ENCODE data around the gene SRP72.
A peak's percentile ranks its signal among the peaks of the same experiment; 100 is the strongest.

Gene SRP72

GRCh38 chr4:56513517-56513916 lies 46.1 kb downstream of the SRP72 start:
- H3K9ac ChIP-seq (ENCODE audit: low read depth, low read length): no peak overlapping the region
- no peaks in the 10 kb centered on the region for H3K27me3 ChIP-seq (ENCODE audit: insufficient read depth, low read length)
- H3K4me3 ChIP-seq (ENCODE audit: low read length): no peak overlapping the region
- no peaks in the 10 kb centered on the region for H3K9me3 ChIP-seq (ENCODE audit: insufficient read depth, low read depth, low read length)
- H3K27ac ChIP-seq (ENCODE audit: low read depth, low read length): no peak overlapping the region
- H3K36me3 ChIP-seq (ENCODE audit: insufficient read depth, low read length): no peaks in the 10 kb centered on the region
- no peaks in the 10 kb centered on the region for H3K4me1 ChIP-seq (ENCODE audit: insufficient read depth, low read length)
- 80% methylated on average over 2 of the region's 2 CpGs for WGBS

- Histone ChIP-seq H3K9me3 (ENCODE audit: insufficient read depth, low read depth, low read length) (no peaks in the 10 kb centered on the region), H3K4me3 (ENCODE audit: low read length) (peak overlapping the region; percentile 83), H3K9ac (ENCODE audit: low read depth, low read length) (peak overlapping the region; percentile 79), H3K4me1 (ENCODE audit: insufficient read depth, low read length) (no peaks in the 10 kb centered on the region), H3K36me3 (ENCODE audit: insufficient read depth, low read length) (no peaks in the 10 kb centered on the region), H3K27me3 (ENCODE audit: insufficient read depth, low read length) (peaks cover 55% of the 10 kb centered on the region), H3K27ac (ENCODE audit: low read depth, low read length) (no peak overlapping the region)
- 6% methylated on average over 68 of the region's 68 CpGs for WGBS
These were observed 63.1 kb downstream of the SRP72 start for GRCh38 chr4:56530269-56531148.

GRCh38 chr4:56531149-56531770 lies 63.8 kb downstream of the SRP72 start:
- H3K27ac ChIP-seq (ENCODE audit: low read depth, low read length): no peak overlapping the region
- 39% methylated on average over 11 of the region's 11 CpGs for whole genome bisulfite sequencing
- H3K4me1 ChIP-seq (ENCODE audit: insufficient read depth, low read length): no peaks in the 10 kb centered on the region
- H3K9me3 ChIP-seq (ENCODE audit: insufficient read depth, low read depth, low read length): no peaks in the 10 kb centered on the region
- no peaks in the 10 kb centered on the region for H3K36me3 ChIP-seq (ENCODE audit: insufficient read depth, low read length)
- H3K9ac ChIP-seq (ENCODE audit: low read depth, low read length): peak overlapping the region; percentile 79
- peak overlapping the region; percentile 83 for H3K4me3 ChIP-seq (ENCODE audit: low read length)
- peaks cover 55% of the 10 kb centered on the region for H3K27me3 ChIP-seq (ENCODE audit: insufficient read depth, low read length)

GRCh38 chr4:56531823-56532222 lies 64.4 kb downstream of the SRP72 start:
- no peak overlapping the region for H3K4me3 ChIP-seq (ENCODE audit: low read length)
- no peaks in the 10 kb centered on the region for H3K9me3 ChIP-seq (ENCODE audit: insufficient read depth, low read depth, low read length)
- no peak overlapping the region for H3K27ac ChIP-seq (ENCODE audit: low read depth, low read length)
- H3K4me1 ChIP-seq (ENCODE audit: insufficient read depth, low read length): no peaks in the 10 kb centered on the region
- H3K36me3 ChIP-seq (ENCODE audit: insufficient read depth, low read length): no peaks in the 10 kb centered on the region
- WGBS: 90% methylated on average over 4 of the region's 4 CpGs
- peaks cover 55% of the 10 kb centered on the region for H3K27me3 ChIP-seq (ENCODE audit: insufficient read depth, low read length)
- no peak overlapping the region for H3K9ac ChIP-seq (ENCODE audit: low read depth, low read length)

- 92% methylated on average over 2 of the region's 2 CpGs for WGBS
- Histone ChIP-seq H3K9me3 (ENCODE audit: insufficient read depth, low read depth, low read length) (no peaks in the 10 kb centered on the region), H3K36me3 (ENCODE audit: insufficient read depth, low read length) (no peaks in the 10 kb centered on the region), H3K9ac (ENCODE audit: low read depth, low read length) (no peak overlapping the region), H3K4me3 (ENCODE audit: low read length) (no peak overlapping the region), H3K4me1 (ENCODE audit: insufficient read depth, low read length) (no peaks in the 10 kb centered on the region), H3K27ac (ENCODE audit: low read depth, low read length) (no peak overlapping the region), H3K27me3 (ENCODE audit: insufficient read depth, low read length) (peaks cover 55% of the 10 kb centered on the region)
These were observed 64.8 kb downstream of the SRP72 start for GRCh38 chr4:56532239-56532638.

- Histone ChIP-seq H3K9me3 (ENCODE audit: insufficient read depth, low read depth, low read length) (no peaks in the 10 kb centered on the region), H3K9ac (ENCODE audit: low read depth, low read length) (no peak overlapping the region), H3K27me3 (ENCODE audit: insufficient read depth, low read length) (peaks cover 36% of the 10 kb centered on the region), H3K4me1 (ENCODE audit: insufficient read depth, low read length) (no peaks in the 10 kb centered on the region), H3K4me3 (ENCODE audit: low read length) (no peak overlapping the region), H3K27ac (ENCODE audit: low read depth, low read length) (no peak overlapping the region), H3K36me3 (ENCODE audit: insufficient read depth, low read length) (no peaks in the 10 kb centered on the region)
- 92% methylated on average over 7 of the region's 7 CpGs for WGBS
These were observed 68.5 kb downstream of the SRP72 start for GRCh38 chr4:56535915-56536314.

GRCh38 chr4:56537147-56537546 lies 69.7 kb downstream of the SRP72 start:
- 96% methylated on average over 1 of the region's 1 CpG for WGBS
- Histone ChIP-seq H3K9me3 (ENCODE audit: insufficient read depth, low read depth, low read length) (no peaks in the 10 kb centered on the region), H3K27me3 (ENCODE audit: insufficient read depth, low read length) (peaks cover 24% of the 10 kb centered on the region), H3K36me3 (ENCODE audit: insufficient read depth, low read length) (no peaks in the 10 kb centered on the region), H3K27ac (ENCODE audit: low read depth, low read length) (no peak overlapping the region), H3K9ac (ENCODE audit: low read depth, low read length) (no peak overlapping the region), H3K4me1 (ENCODE audit: insufficient read depth, low read length) (no peaks in the 10 kb centered on the region), H3K4me3 (ENCODE audit: low read length) (no peak overlapping the region)

- no peak overlapping the region for H3K27ac ChIP-seq (ENCODE audit: low read depth, low read length)
- no peak overlapping the region for H3K9ac ChIP-seq (ENCODE audit: low read depth, low read length)
- no peaks in the 10 kb centered on the region for H3K36me3 ChIP-seq (ENCODE audit: insufficient read depth, low read length)
- H3K9me3 ChIP-seq (ENCODE audit: insufficient read depth, low read depth, low read length): no peaks in the 10 kb centered on the region
- H3K27me3 ChIP-seq (ENCODE audit: insufficient read depth, low read length): peaks cover 7% of the 10 kb centered on the region
- 92% methylated on average over 3 of the region's 4 CpGs for whole genome bisulfite sequencing
- no peak overlapping the region for H3K4me3 ChIP-seq (ENCODE audit: low read length)
- H3K4me1 ChIP-seq (ENCODE audit: insufficient read depth, low read length): no peaks in the 10 kb centered on the region
These were observed 73.4 kb downstream of the SRP72 start for GRCh38 chr4:56540826-56541225.

- no peaks in the 10 kb centered on the region for H3K4me1 ChIP-seq (ENCODE audit: insufficient read depth, low read length)
- no peak overlapping the region for H3K27ac ChIP-seq (ENCODE audit: low read depth, low read length)
- WGBS: 9% methylated on average over 33 of the region's 33 CpGs
- peaks cover 11% of the 10 kb centered on the region for H3K27me3 ChIP-seq (ENCODE audit: insufficient read depth, low read length)
- H3K36me3 ChIP-seq (ENCODE audit: insufficient read depth, low read length): no peaks in the 10 kb centered on the region
- peak overlapping the region; percentile 50 for H3K4me3 ChIP-seq (ENCODE audit: low read length)
- H3K9me3 ChIP-seq (ENCODE audit: insufficient read depth, low read depth, low read length): no peaks in the 10 kb centered on the region
- no peak overlapping the region for H3K9ac ChIP-seq (ENCODE audit: low read depth, low read length)
These were observed 77.2 kb downstream of the SRP72 start for GRCh38 chr4:56544573-56545131.

- Histone ChIP-seq H3K9me3 (ENCODE audit: insufficient read depth, low read depth, low read length) (no peaks in the 10 kb centered on the region), H3K27ac (ENCODE audit: low read depth, low read length) (no peak overlapping the region), H3K36me3 (ENCODE audit: insufficient read depth, low read length) (no peaks in the 10 kb centered on the region), H3K4me1 (ENCODE audit: insufficient read depth, low read length) (no peaks in the 10 kb centered on the region), H3K27me3 (ENCODE audit: insufficient read depth, low read length) (peaks cover 4% of the 10 kb centered on the region; the same call in 1 of the 2 replicates), H3K9ac (ENCODE audit: low read depth, low read length) (no peak overlapping the region), H3K4me3 (ENCODE audit: low read length) (no peak overlapping the region)
- WGBS: 65% methylated on average over 7 of the region's 8 CpGs
These were observed 83.2 kb downstream of the SRP72 start for GRCh38 chr4:56550642-56551041.

GRCh38 chr4:56551516-56551915 lies 84.1 kb downstream of the SRP72 start:
- no peaks in the 10 kb centered on the region for H3K36me3 ChIP-seq (ENCODE audit: insufficient read depth, low read length)
- WGBS: 92% methylated on average over 1 of the region's 2 CpGs
- no peak overlapping the region for H3K4me3 ChIP-seq (ENCODE audit: low read length)
- H3K27ac ChIP-seq (ENCODE audit: low read depth, low read length): no peak overlapping the region
- H3K9ac ChIP-seq (ENCODE audit: low read depth, low read length): no peak overlapping the region
- H3K9me3 ChIP-seq (ENCODE audit: insufficient read depth, low read depth, low read length): no peaks in the 10 kb centered on the region
- H3K27me3 ChIP-seq (ENCODE audit: insufficient read depth, low read length): no peaks in the 10 kb centered on the region; the same call in 1 of the 2 replicates
- H3K4me1 ChIP-seq (ENCODE audit: insufficient read depth, low read length): no peaks in the 10 kb centered on the region

All from HUES64 (cell line).